ENCODE data around the gene DBN1.
"Not testable (repeated sequence)": the region's sequence is repeated elsewhere in the genome, so short reads cannot be mapped to it uniquely, and the experiment has no call there.

Gene DBN1

DNA sequence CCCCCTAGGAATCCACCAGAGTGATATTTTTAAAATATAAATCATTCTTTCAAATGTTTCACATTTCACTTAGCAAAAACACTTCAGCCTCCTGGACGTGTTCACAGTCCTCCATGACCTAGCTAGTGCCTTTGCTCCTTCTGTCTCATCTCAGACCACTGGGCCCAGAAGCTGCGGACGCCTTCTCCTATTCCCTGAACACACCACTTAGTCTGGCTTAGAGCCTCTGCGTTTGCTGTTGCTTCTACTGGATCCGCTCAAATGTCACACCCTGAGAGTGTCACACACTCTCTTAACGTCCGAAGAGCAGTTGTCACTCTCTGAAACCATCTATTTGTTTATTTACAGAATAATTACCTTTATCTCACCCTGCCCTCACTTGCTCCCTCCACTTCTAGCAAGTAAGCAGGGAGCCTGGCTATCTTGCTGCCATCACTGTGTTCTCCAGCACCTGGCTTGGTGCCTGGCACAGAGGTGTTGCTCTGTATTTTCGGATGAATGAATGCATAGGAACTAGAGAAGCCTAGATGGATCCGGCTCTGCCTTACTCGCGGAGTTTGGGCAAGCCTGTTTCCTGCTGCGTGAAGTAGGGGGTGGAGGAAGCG, 48.1 kb downstream of the DBN1 start:
- peak overlapping the region; percentile 61 for H3K4me3 ChIP-seq (ENCODE audit: low read depth, low read length)
- no peak for DNase-seq (ENCODE audit: low read depth)
- TF ChIP-seq POLR2A (IDR thresholded peaks at IDR 0.05; ENCODE audit: extremely low read depth, insufficient read length): no peak
- no peak for TF ChIP-seq MYC (IDR thresholded peaks at IDR 0.05; ENCODE audit: low read depth, low read length)
- TF ChIP-seq, protein P1, sequence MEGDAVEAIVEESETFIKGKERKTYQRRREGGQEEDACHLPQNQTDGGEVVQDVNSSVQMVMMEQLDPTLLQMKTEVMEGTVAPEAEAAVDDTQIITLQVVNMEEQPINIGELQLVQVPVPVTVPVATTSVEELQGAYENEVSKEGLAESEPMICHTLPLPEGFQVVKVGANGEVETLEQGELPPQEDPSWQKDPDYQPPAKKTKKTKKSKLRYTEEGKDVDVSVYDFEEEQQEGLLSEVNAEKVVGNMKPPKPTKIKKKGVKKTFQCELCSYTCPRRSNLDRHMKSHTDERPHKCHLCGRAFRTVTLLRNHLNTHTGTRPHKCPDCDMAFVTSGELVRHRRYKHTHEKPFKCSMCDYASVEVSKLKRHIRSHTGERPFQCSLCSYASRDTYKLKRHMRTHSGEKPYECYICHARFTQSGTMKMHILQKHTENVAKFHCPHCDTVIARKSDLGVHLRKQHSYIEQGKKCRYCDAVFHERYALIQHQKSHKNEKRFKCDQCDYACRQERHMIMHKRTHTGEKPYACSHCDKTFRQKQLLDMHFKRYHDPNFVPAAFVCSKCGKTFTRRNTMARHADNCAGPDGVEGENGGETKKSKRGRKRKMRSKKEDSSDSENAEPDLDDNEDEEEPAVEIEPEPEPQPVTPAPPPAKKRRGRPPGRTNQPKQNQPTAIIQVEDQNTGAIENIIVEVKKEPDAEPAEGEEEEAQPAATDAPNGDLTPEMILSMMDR (IDR thresholded peaks at IDR 0.05; ENCODE audit: low read depth, low read length): no peak
- TF ChIP-seq, protein P2, sequence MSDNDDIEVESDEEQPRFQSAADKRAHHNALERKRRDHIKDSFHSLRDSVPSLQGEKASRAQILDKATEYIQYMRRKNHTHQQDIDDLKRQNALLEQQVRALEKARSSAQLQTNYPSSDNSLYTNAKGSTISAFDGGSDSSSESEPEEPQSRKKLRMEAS (IDR thresholded peaks at IDR 0.05; ENCODE audit: low read depth, low read length): no peak

DNA sequence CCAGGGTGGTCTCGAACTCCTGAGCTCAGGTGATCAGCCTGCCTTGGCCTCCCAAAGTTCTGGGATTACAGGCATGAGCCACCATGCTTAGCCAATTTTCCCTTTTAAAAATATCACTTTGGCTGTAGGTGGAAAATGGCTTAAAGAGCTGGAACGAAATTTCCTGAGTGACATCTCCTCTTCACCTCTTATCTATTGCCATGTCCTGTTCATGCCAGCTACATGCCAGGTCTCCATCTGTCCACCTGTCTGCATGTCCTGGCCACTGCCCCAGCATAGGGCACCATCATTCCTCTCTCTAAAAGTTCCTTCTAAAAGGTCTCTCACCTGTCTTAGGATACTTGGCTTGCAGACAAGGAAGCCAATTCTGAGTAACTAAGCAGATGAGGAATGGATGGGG, 49.8 kb downstream of the DBN1 start:
- no peak for DNase-seq (ENCODE audit: low read depth)
- no peak overlapping the region for H3K4me3 ChIP-seq (ENCODE audit: low read depth, low read length)
- TF ChIP-seq, protein P2 (IDR thresholded peaks at IDR 0.05; ENCODE audit: low read depth, low read length): no peak
- TF ChIP-seq MYC (IDR thresholded peaks at IDR 0.05; ENCODE audit: low read depth, low read length) (no peak), POLR2A (IDR thresholded peaks at IDR 0.05; ENCODE audit: extremely low read depth, insufficient read length) (no peak)
- TF ChIP-seq, protein P1 (IDR thresholded peaks at IDR 0.05; ENCODE audit: low read depth, low read length): no peak

DNA sequence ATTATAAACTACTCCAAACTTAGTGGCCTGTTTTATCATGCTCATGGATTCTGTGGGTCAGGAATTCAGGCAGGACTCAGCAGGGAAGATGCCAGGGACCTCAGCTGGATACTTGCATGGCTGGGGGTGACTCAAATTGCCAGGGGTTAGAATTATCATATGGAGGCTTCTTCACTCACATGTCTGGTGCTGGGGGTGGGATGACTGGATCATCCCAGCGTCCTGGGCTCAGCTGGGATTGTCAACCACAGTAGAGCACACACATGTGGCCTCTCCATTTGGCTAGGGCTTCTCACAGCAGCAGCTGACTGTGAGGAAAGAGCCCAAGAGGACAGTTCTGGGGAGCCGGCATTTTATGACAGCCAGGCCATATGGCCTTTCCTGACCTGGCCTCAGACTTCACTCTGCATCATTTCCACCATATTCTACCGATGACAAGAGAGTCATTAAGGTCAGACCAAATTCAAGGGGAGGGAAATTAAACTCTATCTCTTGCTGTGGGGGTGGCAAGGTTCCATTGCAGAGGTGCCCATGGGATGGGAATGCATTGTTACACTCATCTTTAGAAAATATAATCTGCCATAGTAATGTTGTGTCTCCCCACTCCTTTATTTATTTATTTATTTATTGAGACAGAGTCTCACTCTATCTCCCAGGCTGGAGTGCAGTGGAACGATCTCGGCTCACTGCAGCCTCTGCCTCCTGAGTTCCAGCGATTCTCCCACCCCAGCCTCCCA, 52.2 kb downstream of the DBN1 start:
- TF ChIP-seq, protein P2 (IDR thresholded peaks at IDR 0.05; ENCODE audit: low read depth, low read length): no peak
- TF ChIP-seq POLR2A (IDR thresholded peaks at IDR 0.05; ENCODE audit: extremely low read depth, insufficient read length): no peak
- no peak for TF ChIP-seq MYC (IDR thresholded peaks at IDR 0.05; ENCODE audit: low read depth, low read length)
- TF ChIP-seq, protein P1 (IDR thresholded peaks at IDR 0.05; ENCODE audit: low read depth, low read length): no peak
- no peak overlapping the region for H3K4me3 ChIP-seq (ENCODE audit: low read depth, low read length)
- DNase-seq (ENCODE audit: low read depth): no peak

DNA sequence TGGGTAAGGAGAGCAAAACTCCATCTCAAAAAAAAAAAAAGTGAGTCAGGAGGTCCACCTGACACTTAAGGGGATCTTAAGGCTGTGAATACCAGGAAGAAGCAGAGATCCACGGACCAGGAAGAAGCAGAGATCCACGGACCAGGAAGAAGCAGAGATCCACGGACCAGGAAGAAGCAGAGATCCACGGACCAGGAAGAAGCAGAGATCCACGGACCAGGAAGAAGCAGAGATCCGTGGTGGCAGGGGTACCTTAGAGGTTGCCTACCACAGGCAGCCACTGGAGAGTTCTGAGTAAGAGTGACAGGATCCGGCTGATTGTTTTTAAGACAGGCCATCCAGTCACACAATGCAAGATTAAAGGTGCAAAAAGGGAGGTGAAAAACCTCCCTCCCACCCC, 53.0 kb downstream of the DBN1 start:
- H3K4me3 ChIP-seq (ENCODE audit: low read depth, low read length); DNase-seq (ENCODE audit: low read depth): not testable (repeated sequence)

DNA sequence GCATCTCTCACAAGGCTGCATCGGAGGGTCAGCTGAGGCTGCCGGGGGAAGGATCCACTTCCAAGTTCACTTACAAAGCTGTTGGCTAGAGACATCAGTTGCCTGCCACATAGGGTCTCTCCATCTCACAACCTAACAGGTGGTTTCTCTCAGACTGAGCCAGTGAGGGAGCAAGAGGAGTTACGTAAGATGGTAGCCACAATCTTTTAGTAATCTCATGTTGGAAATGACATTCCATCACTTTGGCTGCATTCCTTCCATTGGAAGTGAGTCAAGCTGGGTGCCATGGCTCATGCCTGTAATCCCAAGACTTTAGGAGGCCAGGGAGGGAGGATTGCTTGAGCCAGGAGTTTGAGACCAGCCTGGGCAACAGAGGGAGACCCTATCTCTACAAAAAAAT, 54.4 kb downstream of the DBN1 start:
- no peak for DNase-seq (ENCODE audit: low read depth)

DNA sequence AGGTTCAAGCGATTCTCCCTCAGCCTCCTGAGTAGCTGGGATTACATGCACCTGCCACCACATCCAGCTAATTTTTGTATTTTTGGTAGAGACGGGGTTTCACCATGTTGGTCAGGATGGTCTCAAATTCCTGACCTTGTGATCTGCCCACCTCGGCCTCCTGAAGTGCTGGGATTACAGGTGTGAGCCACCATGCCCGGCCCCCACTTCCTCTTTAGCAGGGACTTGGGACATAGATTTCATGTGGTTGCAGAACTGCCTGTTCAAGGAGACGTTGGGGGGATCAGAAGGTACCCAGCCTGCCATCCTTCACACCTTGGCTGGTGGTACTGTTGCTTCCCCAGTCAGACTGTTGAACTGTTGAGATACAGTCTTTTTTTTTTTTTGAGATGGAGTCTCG, 56.4 kb downstream of the DBN1 start:
- not testable (repeated sequence) for H3K4me3 ChIP-seq (ENCODE audit: low read depth, low read length); DNase-seq (ENCODE audit: low read depth)

More for the DNA sequence above, 54.4 kb downstream of the DBN1 start:
- H3K4me3 ChIP-seq (ENCODE audit: low read depth, low read length): no peak overlapping the region
- TF ChIP-seq POLR2A (IDR thresholded peaks at IDR 0.05; ENCODE audit: extremely low read depth, insufficient read length): no peak
- TF ChIP-seq, protein P2 (IDR thresholded peaks at IDR 0.05; ENCODE audit: low read depth, low read length): no peak
- no peak for TF ChIP-seq MYC (IDR thresholded peaks at IDR 0.05; ENCODE audit: low read depth, low read length)
- TF ChIP-seq, protein P1 (IDR thresholded peaks at IDR 0.05; ENCODE audit: low read depth, low read length): no peak

DNA sequence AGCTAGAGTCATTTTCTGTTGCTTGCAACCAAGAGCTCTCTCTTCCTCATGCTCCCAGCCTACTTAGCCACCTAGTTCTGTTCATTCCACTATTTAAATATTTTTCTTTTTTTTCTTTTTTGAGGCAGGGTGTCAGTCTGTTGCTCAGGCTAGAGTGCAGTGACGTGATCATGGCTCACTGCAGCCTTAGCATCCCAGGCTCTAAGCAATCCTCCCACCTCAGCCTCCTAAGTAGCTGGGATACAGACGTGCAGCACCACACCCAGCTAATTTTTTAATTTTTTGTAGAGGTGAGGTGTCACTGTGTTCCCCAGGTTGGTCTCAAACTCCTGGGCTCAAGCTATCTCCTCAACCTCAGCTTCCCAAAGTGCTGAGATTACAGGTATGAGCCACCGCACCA, 59.0 kb downstream of the DBN1 start:
- no peak overlapping the region for H3K4me3 ChIP-seq (ENCODE audit: low read depth, low read length)
- TF ChIP-seq, protein P1 (IDR thresholded peaks at IDR 0.05; ENCODE audit: low read depth, low read length): no peak
- TF ChIP-seq, protein P2 (IDR thresholded peaks at IDR 0.05; ENCODE audit: low read depth, low read length): no peak
- TF ChIP-seq POLR2A (IDR thresholded peaks at IDR 0.05; ENCODE audit: extremely low read depth, insufficient read length): no peak
- no peak for TF ChIP-seq MYC (IDR thresholded peaks at IDR 0.05; ENCODE audit: low read depth, low read length)
- no peak for DNase-seq (ENCODE audit: low read depth)
